Smooth muscle cell (in vitro differentiated cells): ENCODE measurements around the gene MICAL1. TPM values are rescaled to one million over a fixed set of nuclear protein-coding genes. Genes with fewer than 3 reads are reported as not detected.

ENCODE experiments used
- DNase-seq: peaks from one replicate; lab custom pipeline; 2025; ENCODE audit not compliant: unreplicated experiment; lab: John Stamatoyannopoulos, UW
- H2AFZ ChIP-seq: fragments of 200-600 bp; sonication (generic); 2 replicates; pipeline ENCODE4 v1.6.0; 2016; ENCODE audit warnings: antibody characterized with exemption, low read depth, mild to moderate bottlenecking
- H3F3A ChIP-seq: fragments of 200-600 bp; sonication (generic); 2 replicates; pipeline ENCODE4 v1.6.0; 2017; ENCODE audit warnings: antibody characterized with exemption, low read depth
- H3K27ac ChIP-seq: fragments of 200-600 bp; sonication (generic); 2 replicates; pipeline ENCODE4 v1.5.1; 2016; ENCODE audit warnings: low read depth, mild to moderate bottlenecking
- H3K27me3 ChIP-seq: fragments of 200-600 bp; sonication (generic); 2 replicates; pipeline ENCODE4 v1.6.1; 2016; ENCODE audit warnings: low read depth, mild to moderate bottlenecking
- H3K36me3 ChIP-seq: fragments of 200-600 bp; sonication (generic); 2 replicates; pipeline ENCODE4 v1.5.1; 2016; ENCODE audit warnings: low read depth
- H3K4me1 ChIP-seq: fragments of 200-600 bp; sonication (generic); 2 replicates; pipeline ENCODE4 v1.5.1; 2016; ENCODE audit warnings: low read depth
- H3K4me2 ChIP-seq: fragments of 200-600 bp; sonication (generic); 2 replicates; pipeline ENCODE4 v1.6.0; 2016; ENCODE audit warnings: mild to moderate bottlenecking
- H3K4me3 ChIP-seq: fragments of 200-600 bp; sonication (generic); 2 replicates; pipeline ENCODE4 v1.5.1; 2016; ENCODE audit warnings: mild to moderate bottlenecking
- H3K79me2 ChIP-seq: fragments of 200-600 bp; sonication (generic); 2 replicates; pipeline ENCODE4 v1.6.0; 2016; ENCODE audit warnings: low read depth, mild to moderate bottlenecking
- H3K9ac ChIP-seq: fragments of 200-600 bp; sonication (generic); 2 replicates; pipeline ENCODE4 v1.6.0; 2016; ENCODE audit warnings: low read depth
- H3K9me3 ChIP-seq: fragments of 200-600 bp; sonication (generic); replicated peaks from 2 replicates; pipeline ENCODE4 v1.5.1; 2016; ENCODE audit warnings: low read depth
- H4K20me1 ChIP-seq: fragments of 200-600 bp; sonication (generic); 2 replicates; pipeline ENCODE4 v1.6.0; 2016; ENCODE audit warnings: low read depth
- WGBS: methylation state at CpG from one replicate; pipeline ENCODE4 v1.1.7; 2016; ENCODE audit warnings: low lambda C conversion rate; 5-methylcytosine and 5-hydroxymethylcytosine counted together
- polyA plus RNA-seq: library from polyadenylated mRNA; unstranded; fragments of >200 nt; fragmentation: Nextera tagmentation; extraction: Ambion mirVana; gene quantifications from 2 replicates; pipeline ENCODE4 v1.2.1, GENCODE V29; 2016
- total RNA-seq: library from RNA; depleted of rRNA; stranded (reverse); fragments of >200 nt; gene quantifications from 2 replicates; pipeline ENCODE4 v1.2.3, GENCODE V29; 2014
- TF ChIP-seq, protein P1 (sequence below): fragments of 200-600 bp; sonication (generic); IDR thresholded peaks from 2 replicates; pipeline ENCODE4 v1.5.1; 2017; ENCODE audit warnings: borderline replicate concordance, mild to moderate bottlenecking, antibody characterized with exemption; ENCODE audit not compliant: insufficient read depth, poor library complexity, severe bottlenecking

The MICAL1 gene
- total and polyA plus RNA-seq, 2 experiments from 2014 or later: 13.3 to 20.8 TPM

DNA sequence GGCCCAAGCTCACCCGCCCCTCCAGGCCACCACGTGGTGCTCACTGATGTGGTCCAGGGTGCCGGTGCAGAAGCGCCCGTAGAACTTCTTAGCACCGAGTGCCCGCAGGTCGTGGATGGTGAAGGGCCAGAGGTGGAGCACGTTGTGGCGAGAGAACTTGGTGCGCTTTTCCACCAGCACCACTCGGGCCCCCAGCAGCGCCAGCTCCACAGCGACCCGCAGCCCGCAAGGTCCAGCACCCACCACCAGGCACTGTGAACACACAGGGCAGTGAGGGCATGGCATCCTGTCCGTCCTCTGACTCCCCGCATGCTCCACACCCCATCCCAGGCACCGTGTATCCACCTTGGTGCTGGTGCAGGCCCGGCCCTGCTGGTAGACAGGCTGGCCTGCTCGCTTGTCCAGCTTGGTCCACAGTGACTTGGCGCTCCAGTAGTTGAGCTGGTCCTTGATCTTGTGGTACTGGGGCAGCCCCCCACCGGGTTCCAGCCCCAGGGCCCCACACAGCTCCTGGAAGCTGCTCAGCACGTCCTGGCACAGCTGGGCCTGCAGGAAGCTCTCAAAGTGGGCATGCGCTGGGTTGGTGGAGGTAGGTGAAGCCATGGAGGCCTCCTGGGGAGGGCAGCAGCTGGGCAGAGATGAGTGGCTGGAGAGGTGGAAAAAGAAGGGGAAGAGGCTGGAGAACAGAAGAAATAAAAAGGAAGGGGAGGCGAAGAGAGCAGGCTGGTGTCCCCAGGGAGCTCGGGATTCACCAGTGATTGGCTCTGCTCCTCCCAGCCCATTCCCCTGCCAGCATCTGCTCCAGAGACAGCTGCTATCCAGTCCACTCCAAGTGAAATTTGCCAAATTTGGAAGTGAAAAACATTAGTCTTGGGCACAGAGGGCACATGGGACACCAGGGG lies 1.7 kb downstream of the MICAL1 start:
- Histone ChIP-seq H2AFZ (no peak overlapping the region), H3K79me2 (no peaks in the 10 kb centered on the region), H3K4me1 (peaks cover 7% of the 10 kb centered on the region), H3K27ac (no peak overlapping the region), H3K9me3 (no peaks in the 10 kb centered on the region), H3F3A (peaks cover 5% of the 10 kb centered on the region), H3K9ac (no peak overlapping the region), H3K4me2 (peak overlapping the region; percentile 86), H3K27me3 (no peaks in the 10 kb centered on the region), H3K4me3 (peak overlapping the region; percentile 75), H3K36me3 (no peaks in the 10 kb centered on the region), H4K20me1 (no peaks in the 10 kb centered on the region)
- DNase-seq: no peak
- TF ChIP-seq, protein P1, sequence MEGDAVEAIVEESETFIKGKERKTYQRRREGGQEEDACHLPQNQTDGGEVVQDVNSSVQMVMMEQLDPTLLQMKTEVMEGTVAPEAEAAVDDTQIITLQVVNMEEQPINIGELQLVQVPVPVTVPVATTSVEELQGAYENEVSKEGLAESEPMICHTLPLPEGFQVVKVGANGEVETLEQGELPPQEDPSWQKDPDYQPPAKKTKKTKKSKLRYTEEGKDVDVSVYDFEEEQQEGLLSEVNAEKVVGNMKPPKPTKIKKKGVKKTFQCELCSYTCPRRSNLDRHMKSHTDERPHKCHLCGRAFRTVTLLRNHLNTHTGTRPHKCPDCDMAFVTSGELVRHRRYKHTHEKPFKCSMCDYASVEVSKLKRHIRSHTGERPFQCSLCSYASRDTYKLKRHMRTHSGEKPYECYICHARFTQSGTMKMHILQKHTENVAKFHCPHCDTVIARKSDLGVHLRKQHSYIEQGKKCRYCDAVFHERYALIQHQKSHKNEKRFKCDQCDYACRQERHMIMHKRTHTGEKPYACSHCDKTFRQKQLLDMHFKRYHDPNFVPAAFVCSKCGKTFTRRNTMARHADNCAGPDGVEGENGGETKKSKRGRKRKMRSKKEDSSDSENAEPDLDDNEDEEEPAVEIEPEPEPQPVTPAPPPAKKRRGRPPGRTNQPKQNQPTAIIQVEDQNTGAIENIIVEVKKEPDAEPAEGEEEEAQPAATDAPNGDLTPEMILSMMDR: no peak
- 96% methylated on average over 27 of the region's 27 CpGs for WGBS

DNA sequence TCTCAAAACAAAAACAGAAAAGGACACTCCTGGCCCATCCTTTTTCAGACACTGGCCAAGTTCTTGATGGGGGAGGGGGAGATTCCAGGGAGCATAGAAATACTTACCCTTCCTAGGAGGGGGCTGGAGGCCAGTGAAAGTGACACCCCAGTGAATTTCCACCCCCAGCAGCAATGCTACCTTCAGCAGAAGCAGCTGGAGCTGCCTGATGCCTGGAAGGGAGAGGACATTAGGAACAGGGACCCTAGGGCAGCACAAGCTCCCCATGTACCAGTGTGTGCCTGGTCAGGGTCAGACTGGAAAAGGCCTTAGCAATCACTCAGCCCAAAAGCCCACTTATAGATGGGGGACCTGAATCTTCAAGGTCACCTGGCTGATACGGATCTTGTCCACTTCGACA lies 2.4 kb downstream of the MICAL1 start:
- H3K27ac ChIP-seq: no peak overlapping the region
- TF ChIP-seq, protein P1: no peak
- H3K36me3 ChIP-seq: no peaks in the 10 kb centered on the region
- no peak overlapping the region for H3K4me2 ChIP-seq
- DNase-seq: no peak
- H3F3A ChIP-seq: no peaks in the 10 kb centered on the region
- no peaks in the 10 kb centered on the region for H3K27me3 ChIP-seq
- H3K4me1 ChIP-seq: peaks cover 7% of the 10 kb centered on the region
- no peaks in the 10 kb centered on the region for H3K9me3 ChIP-seq
- no peak overlapping the region for H3K4me3 ChIP-seq
- WGBS: 92% methylated on average over 2 of the region's 2 CpGs
- H3K9ac ChIP-seq: no peak overlapping the region
- no peaks in the 10 kb centered on the region for H3K79me2 ChIP-seq
- no peak overlapping the region for H2AFZ ChIP-seq
- H4K20me1 ChIP-seq: no peaks in the 10 kb centered on the region

DNA sequence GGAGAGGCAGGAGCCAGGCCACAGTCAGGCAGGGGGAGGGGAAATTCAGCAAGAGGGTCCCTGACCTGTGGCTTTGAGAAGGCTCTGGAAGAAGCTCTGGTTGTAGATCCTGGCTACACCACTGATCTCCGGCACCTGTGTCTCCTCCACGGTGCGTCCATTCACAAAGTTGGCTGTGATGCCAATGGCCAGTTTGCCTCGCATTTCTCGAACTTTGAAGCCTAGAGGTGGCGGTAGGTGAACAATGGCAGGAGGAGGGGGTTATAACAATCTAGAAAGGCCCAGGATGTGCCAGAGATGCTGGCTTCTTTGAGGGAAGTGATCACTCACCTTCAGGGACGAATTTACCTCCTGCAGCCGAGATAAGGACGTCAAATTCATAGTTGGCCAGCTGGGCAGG lies 3.4 kb downstream of the MICAL1 start:
- no peaks in the 10 kb centered on the region for H3K9me3 ChIP-seq
- H3K79me2 ChIP-seq: no peaks in the 10 kb centered on the region
- no peak overlapping the region for H3K4me2 ChIP-seq
- H3K9ac ChIP-seq: no peak overlapping the region
- no peak for DNase-seq
- H3K4me3 ChIP-seq: no peak overlapping the region
- no peaks in the 10 kb centered on the region for H4K20me1 ChIP-seq
- H3K27ac ChIP-seq: no peak overlapping the region
- H2AFZ ChIP-seq: no peak overlapping the region
- H3K4me1 ChIP-seq: peaks cover 7% of the 10 kb centered on the region
- no peaks in the 10 kb centered on the region for H3K36me3 ChIP-seq
- no peaks in the 10 kb centered on the region for H3F3A ChIP-seq
- WGBS: 96% methylated on average over 9 of the region's 9 CpGs
- H3K27me3 ChIP-seq: no peaks in the 10 kb centered on the region
- TF ChIP-seq, protein P1: no peak
